Nucleus accumbens (tissue), 56 donors: ENCODE measurements around the gene NXPE4.
"Not testable (repeated sequence)": the region's sequence is repeated elsewhere in the genome, so short reads cannot be mapped to it uniquely, and the experiment has no call there.

ENCODE experiments used
- DNase-seq, 56 donors: peaks; one replicate each; lab custom pipeline; 2025; lab: John Stamatoyannopoulos, UW

The NXPE4 gene

GRCh38 chr11:114595571-114595970, at the start of gene NXPE4:
Gene NXPE4, minus strand, starts transcription at chr11:114595786. Its CDS starts 1,027 bp downstream, at chr11:114594759.
- DNase-seq = no peak

GRCh38 chr11:114639440-114639839, 43.9 kb upstream of the NXPE4 start:
- not testable (repeated sequence) for DNase-seq

GRCh38 chr11:114631445-114631965, 35.9 kb upstream of the NXPE4 start:
- not testable (repeated sequence) for DNase-seq

- no peak for DNase-seq
These were observed 29.7 kb upstream of the NXPE4 start for GRCh38 chr11:114625294-114625693.

GRCh38 chr11:114624455-114625207, 29.0 kb upstream of the NXPE4 start:
- no peak for DNase-seq

- DNase-seq = no peak
These were observed 28.1 kb upstream of the NXPE4 start for GRCh38 chr11:114623720-114624119.

GRCh38 chr11:114622858-114623257, 27.3 kb upstream of the NXPE4 start:
- DNase-seq = no peak

- DNase-seq = no peak
These were observed 26.6 kb upstream of the NXPE4 start for GRCh38 chr11:114621950-114622809.

- DNase-seq = no peak
These were observed 25.5 kb upstream of the NXPE4 start for GRCh38 chr11:114621072-114621471.

GRCh38 chr11:114619659-114620173, 24.1 kb upstream of the NXPE4 start:
- DNase-seq = no peak

GRCh38 chr11:114618139-114618538, 22.6 kb upstream of the NXPE4 start:
- no peak for DNase-seq

GRCh38 chr11:114617157-114618124, 21.9 kb upstream of the NXPE4 start:
- DNase-seq = no peak

GRCh38 chr11:114616516-114616915, 20.9 kb upstream of the NXPE4 start:
- DNase-seq = no peak

GRCh38 chr11:114615448-114616361, 20.1 kb upstream of the NXPE4 start:
- DNase-seq = no peak

- no peak for DNase-seq
These were observed 18.6 kb upstream of the NXPE4 start for GRCh38 chr11:114614127-114614720.

- not testable (repeated sequence) for DNase-seq
These were observed 17.5 kb upstream of the NXPE4 start for GRCh38 chr11:114613094-114613493.

GRCh38 chr11:114612686-114613085, 17.1 kb upstream of the NXPE4 start:
- DNase-seq = no peak

- not testable (repeated sequence) for DNase-seq
These were observed 16.6 kb upstream of the NXPE4 start for GRCh38 chr11:114612199-114612598.
